GM08714 (cell line): Measurements from ENCODE around the gene FAM50B.
"Not testable (repeated sequence)": the region's sequence is repeated elsewhere in the genome, so short reads cannot be mapped to it uniquely, and the experiment has no call there.

Source experiments
- H3K4me3 ChIP-seq: fragments of 200-500 bp; sonication (Bioruptor generic); 2 replicates; pipeline ENCODE4 v1.5.1; 2014; ENCODE audit warnings: mild to moderate bottlenecking, low read length, inconsistent platforms
- ZNF274 ChIP-seq: IDR thresholded peaks from 2 replicates; pipeline ENCODE4 v1.6.1; 2012; ENCODE audit warnings: mild to moderate bottlenecking, low read depth, low read length

FAM50B gene

GRCh38 chr6:3849681-3850450 is 693 bp downstream of the FAM50B start:
- TF ChIP-seq ZNF274, result no peak
- peak overlapping the region; percentile 63; the same call in 1 of the 2 replicates for H3K4me3 ChIP-seq

- no peak overlapping the region; the same call in 1 of the 2 replicates for H3K4me3 ChIP-seq
- TF ChIP-seq ZNF274, result no peak
These were observed 1.5 kb downstream of the FAM50B start for GRCh38 chr6:3850451-3851203.

- TF ChIP-seq ZNF274, result no peak
- no peak overlapping the region for H3K4me3 ChIP-seq
These were observed 2.7 kb downstream of the FAM50B start for GRCh38 chr6:3851839-3852238.

- TF ChIP-seq ZNF274, result no peak
- no peak overlapping the region for H3K4me3 ChIP-seq
These were observed 3.2 kb downstream of the FAM50B start for GRCh38 chr6:3852391-3852790.

GRCh38 chr6:3855866-3856265 is 6.7 kb downstream of the FAM50B start:
- no peak overlapping the region for H3K4me3 ChIP-seq
- no peak for TF ChIP-seq ZNF274

- no peak for TF ChIP-seq ZNF274
- no peak overlapping the region for H3K4me3 ChIP-seq
These were observed 7.4 kb downstream of the FAM50B start for GRCh38 chr6:3856576-3856975.

GRCh38 chr6:3857468-3858456 is 8.6 kb downstream of the FAM50B start:
- H3K4me3 ChIP-seq, result no peak overlapping the region
- TF ChIP-seq ZNF274, result no peak

GRCh38 chr6:3859878-3860552 is 10.8 kb downstream of the FAM50B start:
- H3K4me3 ChIP-seq, result no peak overlapping the region
- no peak for TF ChIP-seq ZNF274

GRCh38 chr6:3861424-3861823 is 12.3 kb downstream of the FAM50B start:
- no peak overlapping the region for H3K4me3 ChIP-seq
- no peak for TF ChIP-seq ZNF274

- no peak for TF ChIP-seq ZNF274
- H3K4me3 ChIP-seq, result no peak overlapping the region
These were observed 12.9 kb downstream of the FAM50B start for GRCh38 chr6:3862038-3862437.

- H3K4me3 ChIP-seq, result not testable (repeated sequence)
These were observed 14.1 kb downstream of the FAM50B start for GRCh38 chr6:3863322-3863721.

GRCh38 chr6:3865463-3865862 is 16.3 kb downstream of the FAM50B start:
- TF ChIP-seq ZNF274, result no peak
- H3K4me3 ChIP-seq, result no peak overlapping the region

GRCh38 chr6:3867641-3868502 is 18.7 kb downstream of the FAM50B start:
- no peak overlapping the region for H3K4me3 ChIP-seq

More at GRCh38 chr6:3867641-3868502, 18.7 kb downstream of the FAM50B start:
- no peak for TF ChIP-seq ZNF274
